Astrocyte of the hippocampus (primary cell): ENCODE results near the gene AUTS2.

Source experiments
- DNase-seq: peaks from one replicate; pipeline ENCODE4 v3.0.0; 2011; ENCODE audit warnings: low read depth, low spot score

The AUTS2 gene

GRCh38 chr7:70171369-70171920 lies 573.2 kb downstream of the AUTS2 start:
- no peak for DNase-seq

- peak; percentile 26 for DNase-seq
These were observed 578.9 kb downstream of the AUTS2 start for GRCh38 chr7:70177166-70177565.

GRCh38 chr7:70178211-70178610 lies 579.9 kb downstream of the AUTS2 start:
- no peak for DNase-seq

GRCh38 chr7:70178787-70179186 lies 580.5 kb downstream of the AUTS2 start:
- peak; percentile 79 for DNase-seq

- no peak for DNase-seq
These were observed 584.2 kb downstream of the AUTS2 start for GRCh38 chr7:70182521-70182920.

- DNase-seq = peak; percentile 15
These were observed 585.0 kb downstream of the AUTS2 start for GRCh38 chr7:70183278-70183677.

- DNase-seq = peak; percentile 9
These were observed 590.8 kb downstream of the AUTS2 start for GRCh38 chr7:70188901-70189650.

- peak; percentile 43 for DNase-seq
These were observed 591.5 kb downstream of the AUTS2 start for GRCh38 chr7:70189776-70190175.

- no peak for DNase-seq
These were observed 592.0 kb downstream of the AUTS2 start for GRCh38 chr7:70190281-70190680.

GRCh38 chr7:70193514-70193913 lies 595.2 kb downstream of the AUTS2 start:
- DNase-seq = peak; percentile 43

GRCh38 chr7:70208236-70209063 lies 610.2 kb downstream of the AUTS2 start:
- DNase-seq = peak; percentile 42

GRCh38 chr7:70210200-70210935 lies 612.1 kb downstream of the AUTS2 start:
- no peak for DNase-seq

GRCh38 chr7:70210936-70211310 lies 612.6 kb downstream of the AUTS2 start:
- DNase-seq = no peak

GRCh38 chr7:70212281-70212680 lies 614.0 kb downstream of the AUTS2 start:
- no peak for DNase-seq

GRCh38 chr7:70214071-70214470 lies 615.8 kb downstream of the AUTS2 start:
- DNase-seq = peak; percentile 7

- DNase-seq = peak; percentile 35
These were observed 617.2 kb downstream of the AUTS2 start for GRCh38 chr7:70215491-70215890.

- no peak for DNase-seq
These were observed 619.3 kb downstream of the AUTS2 start for GRCh38 chr7:70217571-70217970.

- no peak for DNase-seq
These were observed 619.7 kb downstream of the AUTS2 start for GRCh38 chr7:70218006-70218405.

GRCh38 chr7:70219061-70219460 lies 620.8 kb downstream of the AUTS2 start:
- DNase-seq = no peak

GRCh38 chr7:70229242-70229641 lies 631.0 kb downstream of the AUTS2 start:
- DNase-seq = no peak

- no peak for DNase-seq
These were observed 632.5 kb downstream of the AUTS2 start for GRCh38 chr7:70230761-70231160.

- DNase-seq = no peak
These were observed 635.5 kb downstream of the AUTS2 start for GRCh38 chr7:70233776-70234175.
